LNCaP clone FGC (cell line): ENCODE data around the gene CRYZ.
"Not testable (repeated sequence)": the region's sequence is repeated elsewhere in the genome, so short reads cannot be mapped to it uniquely, and the experiment has no call there.

Experiments used
- DNase-seq: peaks from one replicate; pipeline ENCODE4 v3.0.0-alpha.2; 2011; ENCODE audit warnings: low read depth
- H3K4me3 ChIP-seq: 2 replicates; pipeline ENCODE4 v1.5.1; 2011; ENCODE audit warnings: mild to moderate bottlenecking, low read depth, low read length, control low read depth
- CTCF ChIP-seq: IDR thresholded peaks from 2 replicates; pipeline ENCODE4 v1.5.1; 2012; ENCODE audit warnings: mild to moderate bottlenecking; ENCODE audit not compliant: control insufficient read depth, insufficient read depth; ENCODE audit errors: extremely low read depth

The CRYZ gene

GRCh38 chr1:74772945-74773344, 40.1 kb upstream of the CRYZ start:
- TF ChIP-seq CTCF, result no peak
- no peak overlapping the region for H3K4me3 ChIP-seq
- no peak for DNase-seq

- no peak overlapping the region for H3K4me3 ChIP-seq
- peak; percentile 15 for DNase-seq
- TF ChIP-seq CTCF, result peak; percentile 80
Observed at GRCh38 chr1:74771913-74772515, 39.2 kb upstream of the CRYZ start.

GRCh38 chr1:74767490-74767889, 34.6 kb upstream of the CRYZ start:
- H3K4me3 ChIP-seq, result no peak overlapping the region
- no peak for DNase-seq
- peak; percentile 43 for TF ChIP-seq CTCF

- TF ChIP-seq CTCF, result no peak
- H3K4me3 ChIP-seq, result no peak overlapping the region
- no peak for DNase-seq
Observed at GRCh38 chr1:74766579-74766978, 33.7 kb upstream of the CRYZ start.

- no peak for TF ChIP-seq CTCF
- no peak overlapping the region for H3K4me3 ChIP-seq
- DNase-seq, result no peak
Observed at GRCh38 chr1:74763807-74764206, 31.0 kb upstream of the CRYZ start.

- not testable (repeated sequence) for DNase-seq, H3K4me3 ChIP-seq
Observed at GRCh38 chr1:74756650-74757049, 23.8 kb upstream of the CRYZ start.

GRCh38 chr1:74755475-74755874, 22.6 kb upstream of the CRYZ start:
- no peak for DNase-seq
- no peak for TF ChIP-seq CTCF
- H3K4me3 ChIP-seq, result no peak overlapping the region
